Measurements from ENCODE around the gene SGSM1.

The SGSM1 gene

GRCh38 chr22:24805790-24806662 is at the start of gene SGSM1:
Gene SGSM1 (plus strand): TSS chr22:24806211. CDS start chr22:24806326, 115 bp downstream.
- peak; percentile 69 for DNase-seq

GRCh38 chr22:24758164-24758799 is 47.7 kb upstream of the SGSM1 start:
- peak; percentile 52 for DNase-seq

GRCh38 chr22:24759765-24760164 is 46.2 kb upstream of the SGSM1 start:
- no peak for DNase-seq

- DNase-seq = no peak
Observed at GRCh38 chr22:24760708-24761306, 45.2 kb upstream of the SGSM1 start.

GRCh38 chr22:24761888-24762675 is 43.9 kb upstream of the SGSM1 start:
- DNase-seq = no peak

GRCh38 chr22:24763872-24764485 is 42.0 kb upstream of the SGSM1 start:
- no peak for DNase-seq

GRCh38 chr22:24765166-24765565 is 40.8 kb upstream of the SGSM1 start:
- no peak for DNase-seq

- peak; percentile 19 for DNase-seq
Observed at GRCh38 chr22:24768537-24769374, 37.3 kb upstream of the SGSM1 start.

- DNase-seq = no peak
Observed at GRCh38 chr22:24772493-24773220, 33.4 kb upstream of the SGSM1 start.

GRCh38 chr22:24775769-24776492 is 30.1 kb upstream of the SGSM1 start:
- no peak for DNase-seq

GRCh38 chr22:24776525-24776924 is 29.5 kb upstream of the SGSM1 start:
- no peak for DNase-seq

- no peak for DNase-seq
Observed at GRCh38 chr22:24789516-24789915, 16.5 kb upstream of the SGSM1 start.

- no peak for DNase-seq
Observed at GRCh38 chr22:24791362-24791761, 14.6 kb upstream of the SGSM1 start.

- DNase-seq = no peak
Observed at GRCh38 chr22:24796056-24796455, 10.0 kb upstream of the SGSM1 start.

GRCh38 chr22:24796860-24797259 is 9.2 kb upstream of the SGSM1 start:
- no peak for DNase-seq

- no peak for DNase-seq
Observed at GRCh38 chr22:24801901-24802465, 4.0 kb upstream of the SGSM1 start.

- peak; percentile 63 for DNase-seq
Observed at GRCh38 chr22:24803064-24803542, 2.9 kb upstream of the SGSM1 start.

- DNase-seq = no peak
Observed at GRCh38 chr22:24806663-24807001, 621 bp downstream of the SGSM1 start.

- no peak for DNase-seq
Observed at GRCh38 chr22:24807284-24807950, 1.4 kb downstream of the SGSM1 start.
